Measurements from ENCODE around the gene MMD.
"Not testable (repeated sequence)": the region's sequence is repeated elsewhere in the genome, so short reads cannot be mapped to it uniquely, and the experiment has no call there.

Gene MMD

GRCh38 chr17:55421179-55421934 lies at the start of gene MMD:
Gene MMD, minus strand, starts transcription at chr17:55421835. Its CDS starts 140 bp downstream, at chr17:55421695.
- H3K4me3 ChIP-seq (ENCODE audit: low read depth, low read length) = peak within 1 kb of the TSS; percentile 92

GRCh38 chr17:55466671-55467070 lies 45.0 kb upstream of the MMD start:
- no peak overlapping the region for H3K4me3 ChIP-seq (ENCODE audit: low read depth, low read length)

GRCh38 chr17:55465771-55466170 lies 44.1 kb upstream of the MMD start:
- H3K4me3 ChIP-seq (ENCODE audit: low read depth, low read length) = not testable (repeated sequence)

- H3K4me3 ChIP-seq (ENCODE audit: low read depth, low read length) = no peak overlapping the region
These were observed 42.0 kb upstream of the MMD start for GRCh38 chr17:55463600-55463999.

- no peak overlapping the region for H3K4me3 ChIP-seq (ENCODE audit: low read depth, low read length)
These were observed 41.1 kb upstream of the MMD start for GRCh38 chr17:55462711-55463110.

GRCh38 chr17:55462234-55462633 lies 40.6 kb upstream of the MMD start:
- H3K4me3 ChIP-seq (ENCODE audit: low read depth, low read length) = no peak overlapping the region

- H3K4me3 ChIP-seq (ENCODE audit: low read depth, low read length) = no peak overlapping the region
These were observed 37.3 kb upstream of the MMD start for GRCh38 chr17:55458978-55459377.

- H3K4me3 ChIP-seq (ENCODE audit: low read depth, low read length) = no peak overlapping the region
These were observed 36.8 kb upstream of the MMD start for GRCh38 chr17:55458287-55458900.

- no peak overlapping the region for H3K4me3 ChIP-seq (ENCODE audit: low read depth, low read length)
These were observed 34.9 kb upstream of the MMD start for GRCh38 chr17:55456307-55457240.

GRCh38 chr17:55454906-55455474 lies 33.4 kb upstream of the MMD start:
- no peak overlapping the region for H3K4me3 ChIP-seq (ENCODE audit: low read depth, low read length)

GRCh38 chr17:55453839-55454557 lies 32.4 kb upstream of the MMD start:
- no peak overlapping the region for H3K4me3 ChIP-seq (ENCODE audit: low read depth, low read length)

GRCh38 chr17:55452139-55452790 lies 30.6 kb upstream of the MMD start:
- no peak overlapping the region for H3K4me3 ChIP-seq (ENCODE audit: low read depth, low read length)

GRCh38 chr17:55451758-55452138 lies 30.1 kb upstream of the MMD start:
- no peak overlapping the region for H3K4me3 ChIP-seq (ENCODE audit: low read depth, low read length)

GRCh38 chr17:55451203-55451641 lies 29.6 kb upstream of the MMD start:
- H3K4me3 ChIP-seq (ENCODE audit: low read depth, low read length) = no peak overlapping the region

GRCh38 chr17:55450232-55450825 lies 28.7 kb upstream of the MMD start:
- H3K4me3 ChIP-seq (ENCODE audit: low read depth, low read length) = no peak overlapping the region

- H3K4me3 ChIP-seq (ENCODE audit: low read depth, low read length) = no peak overlapping the region
These were observed 27.0 kb upstream of the MMD start for GRCh38 chr17:55448681-55449080.

- H3K4me3 ChIP-seq (ENCODE audit: low read depth, low read length) = no peak overlapping the region
These were observed 25.1 kb upstream of the MMD start for GRCh38 chr17:55446581-55447205.

- not testable (repeated sequence) for H3K4me3 ChIP-seq (ENCODE audit: low read depth, low read length)
These were observed 24.4 kb upstream of the MMD start for GRCh38 chr17:55446004-55446403.
